Measurements from ENCODE around the gene GPATCH8. TPM values are rescaled to one million over a fixed set of nuclear protein-coding genes. Genes with fewer than 3 reads are reported as not detected.

GPATCH8 gene
- total RNA-seq, 4 donors from 2014 or later = 15.3 to 35.5 (median 24.9) TPM

GRCh38 chr17:44417553-44417952 lies 85.7 kb downstream of the GPATCH8 start:
- H3K36me3 ChIP-seq = peaks cover 0 to 84% (median 3%) of the 10 kb centered on the region in 3 donors
- H3K27ac ChIP-seq = peak overlapping the region; percentile 28 to 70 (median 50)
- WGBS, 2 donors = 21 to 28% methylated on average over 2 of the region's 2 CpGs
- H3K4me1 ChIP-seq = peaks cover 0 to 22% (median 6%) of the 10 kb centered on the region in 3 donors
- DNase-seq = no peak
- no peak overlapping the region for H3K4me3 ChIP-seq
- no peaks in the 10 kb centered on the region for H3K27me3 ChIP-seq
- H3K9me3 ChIP-seq = no peaks in the 10 kb centered on the region
- intact Hi-C loops (cut with DNase I) = no loop called here
- TF ChIP-seq CTCF (IDR thresholded peaks at IDR 0.05) = no peak
- no peak for TF ChIP-seq POLR2A (IDR thresholded peaks at IDR 0.05)

- no peaks in the 10 kb centered on the region for H3K9me3 ChIP-seq
- H3K36me3 ChIP-seq = peaks cover 0 to 81% (median 3%) of the 10 kb centered on the region in 3 donors
- intact Hi-C loops (cut with DNase I) = no loop called here
- no peak for TF ChIP-seq CTCF (IDR thresholded peaks at IDR 0.05)
- no peak for TF ChIP-seq POLR2A (IDR thresholded peaks at IDR 0.05)
- no peak for DNase-seq
- WGBS, 2 donors = 88 to 93% methylated on average over 2 of the region's 2 CpGs
- no peaks in the 10 kb centered on the region for H3K27me3 ChIP-seq
- no peak overlapping the region for H3K4me3 ChIP-seq
- H3K27ac ChIP-seq = peak overlapping the region; percentile 28 to 70 (median 50)
- H3K4me1 ChIP-seq = peaks cover 0 to 22% (median 6%) of the 10 kb centered on the region in 3 donors
Observed at GRCh38 chr17:44416558-44417289, 86.5 kb downstream of the GPATCH8 start.

- Histone ChIP-seq H3K4me1 (peaks cover 0 to 15% (median 3%) of the 10 kb centered on the region in 3 donors), H3K4me3 (no peak overlapping the region), H3K27ac (no peak overlapping the region), H3K27me3 (no peaks in the 10 kb centered on the region), H3K36me3 (peaks cover 0 to 70% (median 0%) of the 10 kb centered on the region in 3 donors), H3K9me3 (no peaks in the 10 kb centered on the region)
- 88 to 100% methylated on average over 1 of the region's 1 CpG for WGBS, 2 donors
- intact Hi-C loops (cut with DNase I) = no loop called here
- DNase-seq = no peak
- TF ChIP-seq CTCF (IDR thresholded peaks at IDR 0.05) (no peak), POLR2A (IDR thresholded peaks at IDR 0.05) (no peak)
Observed at GRCh38 chr17:44414394-44415155, 88.6 kb downstream of the GPATCH8 start.

- Histone ChIP-seq H3K4me3 (no peak overlapping the region), H3K4me1 (peaks cover 0 to 4% (median 0%) of the 10 kb centered on the region in 3 donors), H3K27ac (no peak overlapping the region), H3K27me3 (no peaks in the 10 kb centered on the region), H3K36me3 (peaks cover 0 to 64% (median 6%) of the 10 kb centered on the region in 3 donors), H3K9me3 (no peaks in the 10 kb centered on the region)
- 78 to 84% methylated on average over 6 to 7 of the region's 7 CpGs for WGBS, 2 donors
- peak in 1 of 6 experiments; percentile 50 for TF ChIP-seq CTCF (IDR thresholded peaks at IDR 0.05)
- TF ChIP-seq POLR2A (IDR thresholded peaks at IDR 0.05) = no peak
- intact Hi-C loops (cut with DNase I) = no loop called here
- DNase-seq = no peak
Observed at GRCh38 chr17:44409309-44410028, 93.7 kb downstream of the GPATCH8 start.

All from esophagus squamous epithelium (tissue), 5 donors.